Frontal cortex (tissue), 4 donors: ENCODE data around the gene PKP1. TPM values are rescaled to one million over a fixed set of nuclear protein-coding genes. Genes with fewer than 3 reads are reported as not detected.

Experiments
- DNase-seq, 2 donors: peaks; one replicate each; pipeline ENCODE4 v3.0.0; 2012; ENCODE audit warnings: low spot score in 2 of 2
- FAIRE-seq: peaks from 2 replicates; lab custom pipeline; 2012; peaks lifted over from hg19 to GRCh38; lab: Jason Lieb, UNC
- total RNA-seq: library from RNA; depleted of rRNA; stranded (reverse); fragments of >200 nt; gene quantifications from one replicate; pipeline ENCODE4 v1.2.3, GENCODE V29; 2014
- donor health status: control.
- donor health status: control.
- donor health status: control.

Gene PKP1
- total RNA-seq, 1 donor from 2014 or later: under 0.01 TPM

DNA sequence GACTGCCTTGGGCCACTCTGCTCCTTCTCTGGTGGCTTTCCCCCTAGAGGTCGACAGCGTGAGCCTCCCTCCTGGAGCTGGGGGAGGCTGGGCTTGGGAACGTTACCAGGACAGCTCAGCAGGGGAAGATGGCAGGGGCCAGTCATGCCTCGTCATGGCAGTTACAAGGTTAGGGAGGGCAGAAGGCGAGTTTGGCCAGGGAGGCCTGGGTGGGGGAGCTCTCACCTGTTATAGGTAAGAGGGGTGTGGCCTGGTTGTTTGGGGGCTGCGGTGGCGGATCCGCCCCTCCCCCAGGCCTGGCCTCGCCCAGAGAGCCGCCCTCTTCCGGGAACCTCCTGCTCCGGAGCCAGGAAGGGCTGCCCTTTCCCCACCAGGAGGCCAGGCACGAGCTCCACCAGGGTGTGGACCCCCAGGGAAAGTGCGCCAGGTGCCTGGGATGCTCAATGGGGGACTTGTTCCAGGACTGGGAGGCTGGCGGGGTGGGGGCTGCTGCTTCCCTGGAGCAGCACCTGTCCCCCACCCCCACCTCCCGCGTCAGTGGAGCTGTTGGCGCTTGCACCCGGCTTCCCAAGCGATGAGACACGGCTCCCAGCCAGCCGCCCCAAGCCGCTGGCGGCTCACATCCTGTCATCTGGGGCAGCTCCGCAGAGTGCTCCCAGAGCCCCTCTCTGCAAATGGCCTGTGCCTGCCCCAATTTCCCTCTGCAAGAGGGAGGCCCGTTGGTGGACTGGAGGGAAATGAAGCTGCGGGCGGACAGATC is 23.6 kb upstream of the PKP1 start:
- no peak for FAIRE-seq
- no peak for DNase-seq

DNA sequence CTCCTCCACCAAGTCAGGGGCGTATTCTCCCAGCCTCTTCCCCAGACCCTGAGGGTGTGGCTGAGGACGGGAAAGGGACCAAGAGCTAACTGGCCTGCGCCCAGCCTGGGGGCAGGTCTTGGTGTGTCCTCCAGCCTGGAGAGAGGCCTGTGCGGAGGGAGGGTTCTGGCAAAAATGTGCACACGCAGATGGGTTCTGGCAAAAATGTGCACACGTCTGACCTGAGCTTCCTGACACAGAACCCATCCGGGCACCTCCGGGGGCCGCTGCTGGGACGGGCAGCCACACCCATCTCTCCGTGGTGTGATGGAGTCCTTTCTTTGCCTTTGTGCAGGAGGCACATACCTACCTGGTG is 23.1 kb upstream of the PKP1 start:
- FAIRE-seq (no peak), DNase-seq (no peak)

DNA sequence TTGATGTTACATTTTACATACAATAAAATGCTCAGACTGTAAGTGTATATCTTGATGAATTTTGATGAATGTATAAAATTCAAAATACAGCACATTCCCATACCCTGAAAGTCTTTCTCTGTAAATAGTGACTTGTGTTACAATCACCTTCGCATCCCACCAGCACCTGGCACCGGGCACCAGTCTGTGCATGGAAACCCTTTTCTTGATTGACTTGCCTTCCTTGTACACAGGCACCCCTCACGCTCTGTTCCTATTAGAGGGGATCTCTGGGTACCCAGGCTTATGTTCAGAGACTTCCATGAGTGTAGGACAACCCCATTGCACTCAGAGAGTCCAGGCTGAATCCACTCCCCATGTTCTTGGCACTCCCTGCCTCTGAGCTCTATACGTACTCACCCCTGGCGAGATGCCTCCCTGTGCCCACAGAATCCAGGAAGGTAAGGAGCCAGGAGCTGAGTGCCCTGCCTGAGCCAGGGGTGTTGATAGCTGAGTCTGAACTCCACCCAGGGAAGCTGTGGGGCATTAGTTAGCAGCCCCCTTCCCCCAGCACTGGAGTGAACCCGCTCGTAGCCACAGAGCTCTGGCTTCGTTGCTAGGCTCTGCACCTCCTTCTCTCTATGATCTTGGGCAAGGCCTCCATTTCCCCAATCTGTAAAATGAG is 22.5 kb upstream of the PKP1 start:
- no peak for DNase-seq
- no peak for FAIRE-seq

DNA sequence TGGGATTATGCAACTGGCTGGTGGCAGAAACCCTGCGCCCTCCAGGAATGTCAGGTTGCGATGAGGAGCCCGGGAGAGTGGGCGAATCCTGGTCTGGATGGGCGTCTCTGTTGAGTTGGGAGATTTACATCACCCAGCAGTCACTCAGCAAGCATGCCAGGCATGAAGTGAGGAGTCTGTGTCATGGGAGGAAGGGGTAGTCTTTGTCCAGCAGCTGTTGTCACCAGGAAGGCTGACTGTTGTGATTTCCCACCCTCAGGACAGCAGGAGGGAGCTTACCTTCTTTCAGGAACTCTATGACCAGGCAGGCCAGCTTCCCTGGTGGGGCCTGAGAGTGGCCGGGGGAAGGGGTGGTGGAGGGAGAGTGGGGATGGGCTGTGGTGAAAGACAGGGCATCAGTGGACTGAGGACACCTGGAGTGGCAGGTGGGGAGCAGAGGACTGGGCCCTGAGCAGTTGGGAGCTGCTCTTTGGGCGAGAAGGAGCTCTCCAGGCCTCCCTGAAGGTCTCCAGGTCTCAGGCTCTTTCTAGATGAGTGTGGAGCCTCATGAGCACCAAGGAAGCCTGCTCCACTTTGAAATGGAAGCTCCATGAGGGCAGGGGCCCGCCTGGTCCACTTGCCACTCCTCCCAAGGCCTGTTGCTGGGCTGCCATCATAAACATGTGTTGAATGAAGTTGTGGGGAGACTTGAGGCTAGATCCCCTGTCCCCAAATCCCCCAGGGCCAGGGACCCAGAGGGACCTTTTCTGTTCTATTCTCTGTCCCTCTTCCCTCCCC is 21.3 kb upstream of the PKP1 start:
- FAIRE-seq: no peak
- DNase-seq: no peak

DNA sequence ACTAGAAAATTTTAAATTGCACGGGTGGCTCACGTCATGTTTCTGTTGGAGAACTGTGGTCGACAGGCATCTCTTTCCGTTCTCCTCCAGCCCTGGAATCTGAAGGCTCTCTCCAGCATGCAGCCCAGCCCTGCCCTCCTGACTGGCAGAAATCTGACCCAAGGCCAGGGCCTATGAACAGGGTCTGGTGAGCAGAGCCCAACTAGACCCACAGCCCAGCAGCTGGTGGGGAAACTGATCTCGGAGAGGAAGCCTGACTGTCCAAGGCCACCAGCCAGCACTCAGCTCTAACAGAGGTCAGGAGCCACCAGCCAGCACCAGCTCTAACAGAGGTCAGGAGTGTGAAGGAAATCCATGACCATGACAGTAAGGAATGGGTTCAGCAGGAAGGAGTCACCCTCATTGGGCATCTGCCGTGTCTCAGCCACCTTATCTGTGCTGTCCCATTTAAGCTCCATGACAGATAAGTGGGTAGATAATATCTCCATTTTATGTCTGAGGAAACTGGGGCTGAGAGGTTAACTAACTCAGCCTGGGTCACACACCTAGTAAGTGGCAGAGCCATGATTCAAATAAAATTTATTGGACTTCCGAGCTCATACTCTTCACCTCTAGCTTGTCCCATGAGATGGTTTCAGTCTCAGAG is 20.2 kb upstream of the PKP1 start:
- FAIRE-seq: no peak
- DNase-seq: no peak

DNA sequence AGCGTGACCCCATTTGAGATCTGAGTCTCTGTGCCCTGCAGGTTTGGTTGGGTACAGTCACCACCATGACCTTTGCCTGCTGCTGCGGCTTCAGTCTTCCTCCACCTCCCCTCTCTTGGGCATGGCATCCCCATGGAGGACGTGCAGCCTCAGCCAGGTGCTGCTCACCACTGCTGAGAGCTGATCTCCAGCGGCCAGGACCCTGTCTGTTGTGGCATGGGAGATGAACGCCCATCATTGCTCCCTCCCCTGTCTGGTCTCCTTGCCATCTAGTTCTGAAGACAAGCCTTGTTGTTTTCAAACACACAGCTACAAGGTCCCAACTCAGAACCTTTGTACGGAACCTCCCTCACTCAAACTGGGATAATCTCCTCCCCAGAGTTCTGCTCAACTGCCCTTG is 19.2 kb upstream of the PKP1 start:
- no peak for FAIRE-seq
- no peak for DNase-seq

DNA sequence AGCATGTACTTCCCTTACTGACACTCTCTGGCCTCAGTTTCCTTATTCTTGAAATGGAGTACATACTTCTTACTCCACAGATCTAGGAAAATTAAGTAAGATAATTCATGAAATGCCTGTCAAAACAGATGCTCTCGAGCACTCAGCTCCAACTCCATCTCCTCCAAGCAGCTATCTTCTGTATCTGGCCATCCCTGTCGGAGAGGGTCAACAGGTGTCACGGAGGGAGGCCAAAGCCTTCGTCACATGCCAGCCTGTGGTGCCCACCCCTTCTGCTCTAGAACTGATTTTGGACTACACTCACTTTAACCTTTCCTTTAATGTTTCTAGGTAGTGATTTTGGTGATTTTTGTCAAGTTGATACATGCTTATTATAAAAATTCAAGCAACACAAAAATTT is 18.8 kb upstream of the PKP1 start:
- DNase-seq: no peak
- no peak for FAIRE-seq

DNA sequence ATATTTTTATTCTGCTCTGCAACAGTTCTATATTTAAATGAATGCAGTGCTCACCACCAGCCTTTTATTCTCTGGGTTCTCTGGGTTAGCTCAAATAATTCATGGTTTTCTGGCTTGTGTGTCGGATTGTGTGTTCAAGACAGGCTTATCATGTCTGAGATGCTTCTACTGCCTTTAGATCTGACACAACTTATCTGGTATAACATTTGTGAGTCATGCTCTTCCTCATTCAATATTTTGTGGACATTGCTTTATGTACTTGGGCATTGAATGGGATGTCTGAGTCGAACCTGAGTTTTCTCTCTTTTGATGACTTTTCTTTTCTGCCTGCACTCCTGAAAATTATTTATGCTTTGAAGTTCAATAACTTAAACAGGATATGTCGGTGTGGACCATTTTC is 17.6 kb upstream of the PKP1 start:
- no peak for FAIRE-seq

DNA sequence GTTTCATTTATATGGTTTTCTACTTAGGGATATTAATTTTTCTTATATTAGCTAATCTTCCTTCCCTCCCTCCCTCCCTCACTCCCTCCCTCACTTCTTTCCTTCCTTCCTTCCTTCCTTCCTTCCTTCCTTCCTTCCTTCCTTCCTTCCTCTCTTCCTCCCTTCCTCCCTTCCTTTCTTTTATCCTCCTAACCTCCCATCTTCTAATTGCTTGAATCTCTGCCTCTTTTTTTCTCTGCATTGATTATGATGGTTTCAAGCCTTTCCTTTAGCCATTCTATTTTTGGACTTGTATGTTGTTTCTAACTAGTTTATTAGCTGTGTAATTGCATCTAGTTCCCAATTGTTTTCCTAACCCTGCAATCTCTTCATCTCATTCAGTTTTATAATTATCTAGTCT is 17.0 kb upstream of the PKP1 start:
- DNase-seq (no peak), FAIRE-seq (no peak)

More for the DNA sequence above, 17.6 kb upstream of the PKP1 start:
- DNase-seq: no peak

DNA sequence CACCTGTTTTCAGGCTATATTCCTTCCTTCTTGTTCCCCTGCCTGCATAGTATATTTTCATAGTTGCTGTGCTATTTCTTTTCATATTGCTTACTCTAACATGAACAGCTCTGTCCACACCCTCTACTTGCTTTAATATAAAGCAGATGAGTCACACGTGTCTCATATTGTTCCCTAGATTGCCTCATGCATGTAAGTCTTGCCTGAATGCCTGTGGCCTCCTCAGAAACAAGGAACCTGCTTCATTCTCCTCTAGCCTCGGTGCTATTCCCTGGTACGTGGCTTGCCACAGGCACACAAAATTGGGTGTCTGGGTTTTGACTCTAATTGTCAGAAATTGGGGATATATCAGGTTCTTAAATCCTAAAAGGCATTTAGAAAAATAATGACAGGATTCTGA is 16.5 kb upstream of the PKP1 start:
- DNase-seq (no peak), FAIRE-seq (no peak)

DNA sequence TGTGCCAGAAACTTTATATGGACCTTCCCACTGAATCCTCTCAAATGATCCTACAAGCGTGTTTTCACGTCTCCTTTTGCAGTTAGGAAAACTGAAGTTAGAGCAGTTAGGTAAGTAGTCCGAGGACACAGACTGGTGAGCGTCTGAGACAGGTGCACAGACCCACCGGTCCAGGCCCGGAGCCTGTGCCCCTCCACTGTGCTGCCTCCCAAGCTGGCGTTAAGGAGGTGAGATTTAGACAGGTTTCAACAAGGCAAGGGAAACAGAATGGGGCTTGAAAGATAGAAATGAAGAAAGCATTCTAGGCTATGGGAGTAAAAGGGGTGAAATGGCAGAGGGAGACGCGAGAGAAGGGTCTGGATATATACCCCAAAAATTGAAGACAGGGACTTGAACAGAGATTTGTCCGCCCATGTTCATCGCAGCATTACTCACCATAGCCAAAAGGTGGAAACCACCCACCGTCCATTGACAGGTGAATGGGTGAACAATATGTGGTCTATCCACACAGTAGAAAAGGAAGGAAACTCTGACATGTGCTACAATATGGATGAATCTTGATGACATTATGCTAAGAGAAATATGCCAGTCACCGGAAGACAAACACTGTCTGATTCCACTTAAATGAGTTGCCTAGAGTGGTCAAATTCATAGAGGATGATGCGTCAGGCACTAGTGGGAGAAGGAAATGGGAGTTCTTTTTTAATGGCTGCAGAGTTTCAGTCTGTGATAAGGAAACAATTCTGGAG is 15.7 kb upstream of the PKP1 start:
- no peak for DNase-seq
- FAIRE-seq: no peak

DNA sequence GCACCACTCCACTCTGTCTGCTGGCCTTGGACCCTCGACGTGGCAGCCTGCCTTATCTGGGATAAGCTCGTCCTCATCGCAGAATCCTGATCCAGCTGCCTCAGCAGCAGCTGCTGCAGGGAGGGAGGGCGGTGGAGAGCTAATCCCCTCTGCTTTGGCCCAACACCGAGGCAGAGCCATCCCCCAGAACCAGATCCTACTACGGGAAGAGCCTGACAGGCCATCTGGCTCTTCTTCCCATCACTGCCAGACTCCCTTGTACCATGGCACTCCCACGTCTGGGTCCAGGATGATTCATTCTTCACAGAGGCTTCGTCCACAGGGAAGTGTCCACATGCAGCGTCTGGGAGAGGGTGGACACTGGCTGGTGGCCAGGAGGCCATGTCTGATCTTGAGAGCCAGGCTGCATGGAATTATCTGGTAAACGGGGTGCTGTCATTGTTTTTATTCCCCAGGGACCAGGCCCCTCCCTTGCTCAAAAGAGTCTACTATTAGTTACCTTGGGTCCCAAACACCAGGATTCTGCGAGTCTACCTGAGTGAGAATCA is 14.6 kb upstream of the PKP1 start:
- no peak for FAIRE-seq
- DNase-seq: peak in 1 of 2 donors; percentile 40

DNA sequence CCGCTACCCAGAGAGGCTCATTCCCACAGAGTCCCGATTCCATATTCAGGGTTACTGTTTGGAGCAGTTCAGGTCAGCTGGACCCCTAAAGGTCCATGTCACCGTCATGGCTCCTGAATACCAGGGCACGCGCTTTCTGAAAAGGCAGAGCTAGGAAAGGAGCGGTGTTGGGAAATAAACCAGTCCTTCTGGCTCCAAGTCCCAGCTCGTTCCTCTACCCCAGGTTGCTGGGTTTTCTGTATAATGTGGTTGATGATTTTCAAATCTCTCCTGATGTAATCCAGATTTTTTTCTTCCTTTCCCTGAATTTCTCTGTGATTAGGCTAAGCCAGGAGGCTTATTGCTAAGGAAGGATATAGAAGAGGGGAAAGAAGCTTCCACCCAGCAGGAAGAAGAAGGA is 14.0 kb upstream of the PKP1 start:
- no peak for FAIRE-seq
- no peak for DNase-seq

DNA sequence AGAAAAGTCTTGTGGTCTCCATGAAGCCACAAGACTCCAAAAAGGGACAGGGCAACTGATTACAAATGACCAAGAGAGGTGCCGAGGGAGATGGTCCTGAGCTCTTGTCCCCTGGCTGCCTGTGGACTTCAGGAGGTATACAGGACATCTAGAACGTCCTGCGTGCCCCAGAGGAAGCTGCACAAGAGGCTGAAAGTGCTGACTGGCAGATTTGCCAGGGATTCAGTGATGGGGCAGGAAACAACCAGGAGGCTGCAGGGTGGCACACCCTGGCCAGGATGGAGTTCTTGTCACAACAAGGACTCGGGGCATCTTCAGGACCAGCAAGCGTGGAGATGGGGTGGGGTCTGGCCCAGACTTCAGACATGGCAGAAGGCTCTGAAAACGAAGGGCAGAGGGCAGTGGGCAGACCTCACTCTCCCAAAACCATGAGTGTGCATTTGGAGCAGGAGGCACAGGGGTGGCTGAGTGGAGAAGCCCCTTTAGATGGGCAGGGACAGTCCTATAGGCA is 13.4 kb upstream of the PKP1 start:
- DNase-seq (no peak), FAIRE-seq (no peak)

DNA sequence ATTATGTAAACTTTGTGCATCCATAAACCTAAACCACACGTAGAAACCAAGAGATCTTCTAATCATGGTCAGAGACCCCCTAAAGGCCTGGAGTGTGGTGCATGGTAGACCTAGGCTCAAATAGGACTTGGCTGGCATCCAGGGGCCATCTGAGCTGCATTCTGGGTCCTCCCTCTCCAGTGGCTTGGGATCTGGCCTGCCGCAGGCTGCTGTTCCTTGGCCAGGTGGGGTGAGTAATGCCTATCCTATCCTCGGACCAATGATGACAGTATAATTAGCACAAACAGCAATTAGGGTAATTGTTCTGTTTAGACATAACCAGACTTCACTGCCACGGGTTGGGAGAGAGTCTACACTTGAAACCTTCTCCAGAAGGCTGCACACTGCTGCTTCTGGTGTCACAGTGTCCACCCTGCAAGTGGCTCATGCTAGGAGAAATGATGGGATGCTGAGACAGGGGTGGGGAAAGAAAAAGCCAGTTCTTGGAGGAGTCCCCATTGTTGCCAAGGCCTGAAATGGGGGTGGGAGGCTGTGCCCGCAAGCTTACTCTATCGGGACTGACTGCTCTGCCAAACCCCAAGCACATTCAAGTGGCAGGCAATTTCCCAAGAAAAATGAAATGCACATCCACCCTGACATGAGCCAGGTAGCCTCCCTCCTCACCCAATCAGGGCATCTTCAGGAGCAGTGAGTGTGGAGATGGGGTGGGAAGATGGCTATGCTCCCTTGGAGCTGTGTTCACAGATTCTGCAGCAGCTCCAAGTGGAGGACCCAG is 12.5 kb upstream of the PKP1 start:
- DNase-seq (no peak), FAIRE-seq (no peak)

DNA sequence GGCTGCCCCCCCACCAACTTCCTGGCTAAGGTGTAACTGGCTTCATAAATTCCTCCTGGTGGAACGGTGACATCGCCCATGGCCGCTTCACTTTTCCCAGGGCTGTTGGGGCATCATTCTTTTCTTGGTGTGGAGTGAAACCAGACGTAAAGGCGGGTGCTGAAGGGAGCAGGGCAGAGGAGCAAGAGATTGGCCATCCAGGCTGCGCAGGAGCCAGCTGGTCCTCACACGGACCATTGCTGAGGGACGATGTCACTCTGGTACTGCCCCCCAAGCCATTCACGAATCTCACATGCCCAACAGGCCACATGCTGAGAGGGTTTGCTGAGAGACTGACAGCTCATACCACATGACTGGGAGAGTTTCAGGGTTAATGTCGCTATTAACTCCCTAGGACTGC is 10.5 kb upstream of the PKP1 start:
- no peak for DNase-seq
- FAIRE-seq: no peak

DNA sequence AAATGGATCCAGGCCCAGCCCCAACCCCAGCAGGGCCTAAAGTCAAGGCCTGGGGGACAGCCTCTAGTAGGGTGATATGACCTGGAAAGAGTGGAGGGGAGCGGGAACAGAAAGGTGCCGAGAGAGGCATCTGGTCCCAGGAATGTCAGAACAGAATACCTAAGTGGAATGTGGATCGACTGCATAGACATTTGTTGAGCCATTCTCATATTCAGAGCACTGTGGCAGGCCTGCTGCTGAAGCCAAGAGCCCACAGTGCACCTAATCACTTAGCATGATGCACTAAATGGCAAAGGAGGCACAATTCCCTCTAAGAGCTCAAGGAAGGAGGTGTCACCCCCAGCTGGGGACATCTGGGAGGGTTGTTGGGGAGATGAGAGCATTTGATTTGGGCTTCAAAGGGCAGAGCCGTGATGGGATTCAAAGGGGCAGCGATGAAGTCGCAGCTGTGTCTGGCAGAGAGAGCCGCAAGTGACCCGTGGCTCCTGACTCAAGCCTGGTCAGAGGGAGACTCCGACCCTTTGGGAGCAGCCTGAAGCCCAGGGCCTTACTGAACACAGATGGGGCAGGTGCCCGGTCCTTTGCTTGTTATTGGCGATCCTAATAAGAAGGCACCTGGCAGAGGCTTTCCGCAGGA is 8.6 kb upstream of the PKP1 start:
- DNase-seq (no peak), FAIRE-seq (no peak)

DNA sequence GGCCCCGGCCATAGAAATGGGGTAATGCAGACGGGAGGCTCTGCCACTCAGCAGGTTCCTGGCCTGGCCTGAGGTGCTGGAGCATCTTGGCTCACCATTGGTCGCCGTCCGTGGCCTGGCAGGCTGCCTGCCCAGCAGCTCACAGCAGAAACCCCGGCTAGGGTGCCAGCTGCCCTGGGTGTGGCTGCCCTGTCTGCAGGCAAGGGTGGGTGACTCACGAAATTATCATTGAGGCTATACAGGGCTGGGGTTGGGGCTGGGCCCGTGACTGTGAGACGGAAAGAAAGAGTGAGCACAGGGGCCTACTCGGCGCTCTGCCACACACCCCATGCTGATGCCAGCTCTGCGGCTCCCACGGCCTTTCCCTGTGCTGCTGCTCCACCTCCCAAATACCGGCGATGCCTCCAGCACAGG is 8.0 kb upstream of the PKP1 start:
- no peak for FAIRE-seq
- no peak for DNase-seq
